Adrenal gland (tissue), 5 donors: ENCODE data around the gene CCDC167.

Source experiments
- CTCF ChIP-seq, 6 experiments: fragments of 450-650 bp in 4 of 6; fragments of 200-600 bp in 2 of 6; sonication (generic) in 1 of 6; IDR thresholded peaks; 1 replicate in 5 of 6; 2 replicates in 1 of 6; pipeline versions ENCODE4 v1.5.1 to v1.8.0; 2016 to 2021; ENCODE audit warnings: antibody characterized with exemption in 6 of 6, mild to moderate bottlenecking in 2 of 6, moderate library complexity in 1 of 6
- POLR2A ChIP-seq, 2 donors: fragments of 450-650 bp; IDR thresholded peaks; one replicate each; pipeline ENCODE4 v1.6.1; 2017; ENCODE audit warnings: antibody characterized with exemption in 2 of 2, mild to moderate bottlenecking in 2 of 2, moderate library complexity in 1 of 2
- donor health status: DM: no; HTN: no; CAD: no.

- TF ChIP-seq CTCF (IDR thresholded peaks at IDR 0.05) (no peak), POLR2A (IDR thresholded peaks at IDR 0.05) (no peak)
Observed at GRCh38 chr6:37513576-37513975, 13.9 kb upstream of the CCDC167 start.
